Measurements from ENCODE around the gene PGAP2. TPM values are rescaled to one million over a fixed set of nuclear protein-coding genes. Genes with fewer than 3 reads are reported as not detected.

PGAP2 gene
- polyA plus RNA-seq, 1 donor (not counting 4 experiments of a cell fraction or from before 2014, with no cell fraction given), result 37.3 TPM

DNA sequence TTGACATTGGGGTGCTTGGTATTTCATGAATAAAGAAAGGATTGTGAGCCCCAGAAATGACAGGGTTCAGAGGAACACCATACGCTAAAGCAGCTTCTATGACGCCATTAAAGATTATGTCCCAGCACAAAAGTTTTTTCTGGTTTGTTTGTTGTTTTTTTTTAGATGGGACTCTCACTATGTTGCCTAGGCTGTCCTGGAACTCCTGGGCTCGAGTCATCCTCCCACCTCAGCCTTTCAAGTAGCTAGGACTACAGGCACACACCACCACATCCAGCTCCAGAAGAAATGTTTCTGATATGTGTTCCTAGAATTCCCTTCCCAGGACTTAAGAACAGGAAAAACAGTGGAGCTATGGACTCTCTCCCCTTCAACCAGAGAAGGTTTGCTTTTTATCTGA, 35.0 kb downstream of the PGAP2 start:
- H3K9ac ChIP-seq (ENCODE audit: control insufficient read depth, extremely low read depth, insufficient read depth, low read length), result no peak overlapping the region
- H3K4me1 ChIP-seq (ENCODE audit: control insufficient read depth, extremely low read depth, insufficient read depth, low read length), result peaks cover 18% of the 10 kb centered on the region
- no peaks in the 10 kb centered on the region for H3K27me3 ChIP-seq (ENCODE audit: control insufficient read depth, extremely low read depth, insufficient read depth, low read length)
- no peak for TF ChIP-seq EZH2 (IDR thresholded peaks at IDR 0.05; ENCODE audit: low read length)
- TF ChIP-seq, protein P1, sequence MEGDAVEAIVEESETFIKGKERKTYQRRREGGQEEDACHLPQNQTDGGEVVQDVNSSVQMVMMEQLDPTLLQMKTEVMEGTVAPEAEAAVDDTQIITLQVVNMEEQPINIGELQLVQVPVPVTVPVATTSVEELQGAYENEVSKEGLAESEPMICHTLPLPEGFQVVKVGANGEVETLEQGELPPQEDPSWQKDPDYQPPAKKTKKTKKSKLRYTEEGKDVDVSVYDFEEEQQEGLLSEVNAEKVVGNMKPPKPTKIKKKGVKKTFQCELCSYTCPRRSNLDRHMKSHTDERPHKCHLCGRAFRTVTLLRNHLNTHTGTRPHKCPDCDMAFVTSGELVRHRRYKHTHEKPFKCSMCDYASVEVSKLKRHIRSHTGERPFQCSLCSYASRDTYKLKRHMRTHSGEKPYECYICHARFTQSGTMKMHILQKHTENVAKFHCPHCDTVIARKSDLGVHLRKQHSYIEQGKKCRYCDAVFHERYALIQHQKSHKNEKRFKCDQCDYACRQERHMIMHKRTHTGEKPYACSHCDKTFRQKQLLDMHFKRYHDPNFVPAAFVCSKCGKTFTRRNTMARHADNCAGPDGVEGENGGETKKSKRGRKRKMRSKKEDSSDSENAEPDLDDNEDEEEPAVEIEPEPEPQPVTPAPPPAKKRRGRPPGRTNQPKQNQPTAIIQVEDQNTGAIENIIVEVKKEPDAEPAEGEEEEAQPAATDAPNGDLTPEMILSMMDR (optimal IDR thresholded peaks at IDR 0.05 in 1 of 3, IDR thresholded peaks at IDR 0.05 in 1 of 3, conservative IDR thresholded peaks at IDR 0.05 in 1 of 3; ENCODE audit: extremely low read depth in 1 of 3, insufficient read depth in 2 of 3, low read length in 3 of 3), result no peak
- H3K79me2 ChIP-seq (ENCODE audit: control insufficient read depth, insufficient read depth, low read length), result peaks cover 22% of the 10 kb centered on the region
- FAIRE-seq (no peak), DNase-seq (ENCODE audit: low read depth, low spot score) (no peak)
- no peak overlapping the region for H2AFZ ChIP-seq (ENCODE audit: control insufficient read depth, low read length)
- no peaks in the 10 kb centered on the region for H3K9me1 ChIP-seq (ENCODE audit: control insufficient read depth, extremely low read depth, insufficient read depth, low read length)
- no peak overlapping the region for H3K4me3 ChIP-seq (ENCODE audit: control insufficient read depth in 2 of 3, extremely low read depth in 1 of 3, insufficient read depth in 2 of 3, low read depth in 1 of 3, low read length in 3 of 3)
- H4K20me1 ChIP-seq (ENCODE audit: control insufficient read depth, extremely low read depth, insufficient read depth, low read length), result peaks cover 3% of the 10 kb centered on the region
- dilution Hi-C loops (cut with MboI; ENCODE audit: extremely low pct_ligation_motif_present, low sequenced_read_pairs), result no loop called here
- no peak overlapping the region for H3K4me2 ChIP-seq (ENCODE audit: control insufficient read depth, extremely low read depth, insufficient read depth, low read depth, low read length)
- no peaks in the 10 kb centered on the region for H3K36me3 ChIP-seq (ENCODE audit: control insufficient read depth in 2 of 2, extremely low read depth in 1 of 2, insufficient read depth in 2 of 2, low read length in 2 of 2)
- no peak overlapping the region for H3K27ac ChIP-seq (ENCODE audit: control insufficient read depth, insufficient read depth, low read length)
- H3K9me3 ChIP-seq (ENCODE audit: control insufficient read depth, low read depth, low read length), result no peaks in the 10 kb centered on the region

DNA sequence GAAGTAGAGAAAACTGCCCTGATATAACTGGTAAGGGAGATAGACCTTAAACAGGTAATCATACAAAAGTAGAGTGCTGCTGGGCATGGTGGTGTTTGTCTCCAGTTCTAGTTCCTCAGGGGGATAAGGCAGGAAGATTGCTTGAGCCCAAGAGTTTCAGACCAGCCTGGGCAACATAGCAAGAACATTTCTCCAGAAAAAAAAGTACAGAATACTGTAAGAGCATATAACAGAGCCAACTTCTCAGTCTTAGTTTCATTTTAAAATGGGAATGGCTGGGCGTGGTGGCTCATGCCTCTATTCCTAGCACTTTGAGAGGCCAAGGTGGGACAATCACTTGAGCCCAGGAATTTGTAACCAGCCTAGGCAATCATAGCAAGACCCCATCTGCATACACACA, 36.9 kb downstream of the PGAP2 start:
- Histone ChIP-seq H3K9me1 (ENCODE audit: control insufficient read depth, extremely low read depth, insufficient read depth, low read length) (no peaks in the 10 kb centered on the region), H3K4me1 (ENCODE audit: control insufficient read depth, extremely low read depth, insufficient read depth, low read length) (peaks cover 5% of the 10 kb centered on the region), H3K4me2 (ENCODE audit: control insufficient read depth, extremely low read depth, insufficient read depth, low read depth, low read length) (no peak overlapping the region), H3K4me3 (ENCODE audit: control insufficient read depth in 2 of 3, extremely low read depth in 1 of 3, insufficient read depth in 2 of 3, low read depth in 1 of 3, low read length in 3 of 3) (no peak overlapping the region), H3K9ac (ENCODE audit: control insufficient read depth, extremely low read depth, insufficient read depth, low read length) (no peak overlapping the region), H3K27me3 (ENCODE audit: control insufficient read depth, extremely low read depth, insufficient read depth, low read length) (no peaks in the 10 kb centered on the region), H3K9me3 (ENCODE audit: control insufficient read depth, low read depth, low read length) (no peaks in the 10 kb centered on the region), H4K20me1 (ENCODE audit: control insufficient read depth, extremely low read depth, insufficient read depth, low read length) (no peaks in the 10 kb centered on the region), H2AFZ (ENCODE audit: control insufficient read depth, low read length) (no peak overlapping the region), H3K36me3 (ENCODE audit: control insufficient read depth in 2 of 2, extremely low read depth in 1 of 2, insufficient read depth in 2 of 2, low read length in 2 of 2) (no peaks in the 10 kb centered on the region), H3K79me2 (ENCODE audit: control insufficient read depth, insufficient read depth, low read length) (peaks cover 3% of the 10 kb centered on the region), H3K27ac (ENCODE audit: control insufficient read depth, insufficient read depth, low read length) (no peak overlapping the region)
- no peak for DNase-seq (ENCODE audit: low read depth, low spot score)
- TF ChIP-seq, protein P1 (optimal IDR thresholded peaks at IDR 0.05 in 1 of 3, IDR thresholded peaks at IDR 0.05 in 1 of 3, conservative IDR thresholded peaks at IDR 0.05 in 1 of 3; ENCODE audit: extremely low read depth in 1 of 3, insufficient read depth in 2 of 3, low read length in 3 of 3), result no peak
- no peak for TF ChIP-seq EZH2 (IDR thresholded peaks at IDR 0.05; ENCODE audit: low read length)
- FAIRE-seq, result no peak
- dilution Hi-C loops (cut with MboI; ENCODE audit: extremely low pct_ligation_motif_present, low sequenced_read_pairs), result no loop called here
